CD4-positive, alpha-beta memory T cell (primary cell): Measurements from ENCODE around the gene ZNF3. TPM values are rescaled to one million over a fixed set of nuclear protein-coding genes. Genes with fewer than 3 reads are reported as not detected.

Source experiments
- CTCF ChIA-PET: fragments of 350-600 bp; sonication (Branson Sonifier 250); formaldehyde crosslinking; loops from one replicate; lab custom pipeline; 2021; ENCODE audit warnings: inconsistent platforms; ENCODE audit not compliant: partially characterized antibody; lab: Charles Lee
- POLR2A ChIA-PET: fragments of 350-600 bp; sonication (Branson Sonifier 250); formaldehyde crosslinking; loops from one replicate; lab custom pipeline; 2021; ENCODE audit not compliant: partially characterized antibody; lab: Charles Lee
- DNase-seq, 5 donors: peaks; one replicate each; pipeline versions ENCODE4 v3.0.0 to v3.0.0-alpha.2; 2020 to 2022; ENCODE audit warnings: mixed read lengths in 1 of 5
- H3K27ac ChIP-seq: one replicate; pipeline ENCODE4 v1.7.0; 2013; ENCODE audit warnings: low read depth, low read length
- H3K27me3 ChIP-seq: 2 replicates; pipeline ENCODE4 v1.7.0; 2013; ENCODE audit warnings: mild to moderate bottlenecking, low read length, moderate library complexity; ENCODE audit not compliant: insufficient read depth
- H3K36me3 ChIP-seq: 2 replicates; pipeline ENCODE4 v1.7.0; 2013; ENCODE audit warnings: mild to moderate bottlenecking, low read length, moderate library complexity; ENCODE audit not compliant: insufficient read depth
- H3K4me1 ChIP-seq: 2 replicates; pipeline ENCODE4 v1.7.0; 2013; ENCODE audit warnings: mild to moderate bottlenecking, low read length, moderate library complexity; ENCODE audit not compliant: insufficient read depth
- H3K4me3 ChIP-seq, 2 donors: one replicate each; pipeline ENCODE4 v1.7.0; 2013; ENCODE audit warnings: low read length in 2 of 2, mild to moderate bottlenecking in 1 of 2
- H3K9me3 ChIP-seq, 2 donors: one replicate each; pipeline ENCODE4 v1.7.0; 2013; ENCODE audit warnings: low read length in 2 of 2, control low read depth in 1 of 2; ENCODE audit not compliant: control insufficient read depth in 1 of 2
- H3K27ac Mint-ChIP-seq, 7 donors: one replicate each; pipeline ENCODE4 v1.8.0; 2020 to 2021; ENCODE audit warnings: mixed read lengths in 7 of 7, mild to moderate bottlenecking in 6 of 7, inconsistent platforms in 3 of 7, moderate library complexity in 3 of 7
- H3K27me3 Mint-ChIP-seq, 2 donors: one replicate each; pipeline ENCODE4 v1.8.0; 2020 to 2021; ENCODE audit warnings: mixed read lengths in 2 of 2
- H3K36me3 Mint-ChIP-seq, 2 donors: one replicate each; pipeline ENCODE4 v1.8.0; 2020 to 2021; ENCODE audit warnings: mixed read lengths in 2 of 2, inconsistent platforms in 1 of 2, mild to moderate bottlenecking in 1 of 2
- H3K4me1 Mint-ChIP-seq, 4 donors: one replicate each; pipeline ENCODE4 v1.8.0; 2020 to 2021; ENCODE audit warnings: mixed read lengths in 4 of 4, mild to moderate bottlenecking in 1 of 4
- H3K4me3 Mint-ChIP-seq, 8 donors: one replicate each; pipeline ENCODE4 v1.8.0; 2020 to 2021; ENCODE audit warnings: mixed read lengths in 8 of 8, mild to moderate bottlenecking in 7 of 8, moderate library complexity in 6 of 8, inconsistent platforms in 3 of 8
- H3K9me3 Mint-ChIP-seq, 8 donors: one replicate each; pipeline ENCODE4 v1.8.0; 2020 to 2021; ENCODE audit warnings: mixed read lengths in 8 of 8, mild to moderate bottlenecking in 5 of 8, inconsistent platforms in 3 of 8, moderate library complexity in 1 of 8
- intact Hi-C: fragments of 100-400 bp; cut with micrococcal nuclease; formaldehyde crosslinking; loops from one replicate; pipeline ENCODE4 v1.15.1; 2023
- polyA plus RNA-seq, 2 donors: library from polyadenylated mRNA; unstranded; fragments of 300-500 nt; fragmentation: Illumina TruSeq; gene quantifications; one replicate each; pipeline ENCODE4 v1.2.3, GENCODE V29; 2021
- total RNA-seq, 2 experiments: library from RNA; stranded (reverse); gene quantifications; one replicate each; pipeline ENCODE4 v1.2.3, GENCODE V29; 2021

Gene ZNF3
- total and polyA plus RNA-seq, 4 experiments from 2014 or later, result 11.9 to 44.8 (median 34.8) TPM

DNA sequence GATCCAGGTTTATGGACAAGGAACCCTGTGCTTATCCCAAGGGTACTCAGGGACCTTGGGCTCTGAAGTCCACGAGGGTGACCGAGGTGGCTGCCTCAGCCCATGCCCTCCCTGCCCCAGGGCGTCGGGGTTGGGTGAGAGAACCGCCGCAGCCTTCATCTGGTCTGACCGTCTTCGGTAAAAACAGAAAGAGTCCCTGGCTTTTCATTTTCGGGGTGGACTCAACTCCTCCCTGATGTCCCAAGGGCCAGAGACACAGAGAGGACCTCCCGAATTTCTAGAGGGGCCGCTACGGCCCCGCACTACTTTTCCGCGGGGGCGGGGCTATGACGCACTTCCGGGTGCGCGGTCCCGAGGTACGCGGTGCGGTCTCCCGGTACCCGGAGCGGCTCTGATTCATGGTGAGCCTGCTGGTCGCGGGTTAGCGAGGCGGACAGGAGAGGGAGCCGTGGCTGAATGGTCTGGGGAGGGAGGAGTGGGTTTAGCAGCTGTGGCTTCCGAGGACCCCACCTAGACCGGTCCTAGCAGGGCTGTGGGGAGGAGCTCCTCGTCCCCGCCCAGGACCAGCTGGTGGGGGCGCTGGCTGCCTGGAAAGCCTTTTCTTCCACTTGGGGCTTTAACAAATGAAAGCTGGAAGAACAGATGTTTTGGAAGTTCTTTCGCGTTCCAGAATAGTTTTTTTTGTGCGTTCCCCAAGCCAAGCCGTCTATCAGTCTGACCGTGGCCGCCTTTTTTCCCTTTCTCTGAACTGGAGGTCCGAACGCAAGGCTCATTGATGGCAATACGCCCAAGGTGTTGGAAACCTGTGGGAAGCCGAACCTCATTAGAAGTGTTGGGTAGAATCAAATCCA is 31.9 kb downstream of the ZNF3 start, which contains the start of gene ZSCAN21:
TSS of gene ZSCAN21 (plus strand) at position 334 of the 851 bp plus-strand sequence. CDS start 7,233 bp downstream, outside the sequence.
- POLR2A ChIA-PET, result interaction anchor here (0.6 to 3.3 kb wide), 10 partner anchors 14 to 387 kb away, joined by 3 to 23 read pairs (median 6); partner anchors contain the start of genes AP4M1, MCM7, PPP1R35 and TRIM4
- peaks cover 11 to 28% (median 18%) of the 10 kb centered on the region in 4 donors for H3K4me1 Mint-ChIP-seq

DNA sequence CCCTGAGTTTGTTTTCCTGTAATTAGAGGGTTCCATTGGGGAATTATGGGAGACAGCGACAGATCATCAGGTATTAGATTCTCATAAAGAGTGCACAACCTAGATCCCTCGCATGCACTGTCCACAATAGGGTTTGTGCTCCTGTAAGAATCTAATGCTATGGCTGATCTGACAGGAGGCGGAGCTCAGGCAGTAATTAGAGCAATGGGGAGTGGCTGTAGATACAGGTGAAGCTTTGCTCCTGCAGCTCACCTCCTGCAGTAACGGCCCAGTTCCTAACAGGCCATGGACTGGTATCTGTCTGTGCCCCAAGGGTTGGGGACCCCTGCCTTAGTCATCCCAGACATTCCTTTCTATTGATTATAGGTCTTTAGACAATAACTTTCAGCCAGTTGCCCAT is 32.8 kb downstream of the ZNF3 start:
- H3K27me3 ChIP-seq, result no peaks in the 10 kb centered on the region
- POLR2A ChIA-PET, result interaction anchor here (1.8 to 3.3 kb wide), 4 partner anchors 34 to 129 kb away, joined by 6 to 23 read pairs (median 16); partner anchors contain the start of genes AP4M1, MCM7, TRIM4 and ZKSCAN1
- Mint-ChIP-seq H3K27me3 (no peaks in the 10 kb centered on the region), H3K36me3 (peaks cover 3 to 9% of the 10 kb centered on the region in 2 donors), H3K4me3 (peak overlapping the region; percentile 77 to 97 (median 92)), H3K4me1 (peaks cover 12 to 30% (median 19%) of the 10 kb centered on the region in 4 donors), H3K27ac (peak overlapping the region; percentile 90 to 98 (median 96)), H3K9me3 (peaks cover 0 to 2% (median 0%) of the 10 kb centered on the region in 8 donors)
- peaks cover 13% of the 10 kb centered on the region for H3K4me1 ChIP-seq
- DNase-seq, result no peak
- H3K4me3 ChIP-seq, result peak overlapping the region in 1 of 2 donors; percentile 94
- H3K27ac ChIP-seq, result peak overlapping the region; percentile 83
- CTCF ChIA-PET, result interaction anchor here (1.4 kb wide), 1 partner anchor 85 kb away, joined by 4 read pairs; no protein-coding TSS in a partner anchor
- H3K9me3 ChIP-seq, result no peaks in the 10 kb centered on the region
- H3K36me3 ChIP-seq, result no peaks in the 10 kb centered on the region
- intact Hi-C loops, result loop anchor here (1.0 to 2.0 kb wide), 4 partner anchors 33 to 78 kb away; partner anchors contain the start of genes MBLAC1 and ZNF3

More for the DNA sequence above, 31.9 kb downstream of the ZNF3 start, which contains the start of gene ZSCAN21:
- Histone ChIP-seq H3K4me3 (peak within 1 kb of the TSS; percentile 67 to 94), H3K9me3 (no peaks in the 10 kb centered on the region), H3K27ac (peak within 1 kb of the TSS; percentile 83), H3K27me3 (no peaks in the 10 kb centered on the region), H3K36me3 (no peaks in the 10 kb centered on the region), H3K4me1 (peaks cover 13% of the 10 kb centered on the region)
- Mint-ChIP-seq H3K4me3 (peak within 1 kb of the TSS; percentile 91 to 97 (median 94)), H3K9me3 (peaks cover 0 to 2% (median 0%) of the 10 kb centered on the region in 8 donors), H3K36me3 (peaks cover 3 to 9% of the 10 kb centered on the region in 2 donors), H3K27ac (peak within 1 kb of the TSS; percentile 91 to 98 (median 97)), H3K27me3 (no peaks in the 10 kb centered on the region)
- intact Hi-C loops, result loop anchor here (1.0 to 2.0 kb wide), 4 partner anchors 32 to 77 kb away; partner anchors contain the start of genes MBLAC1 and ZNF3
- CTCF ChIA-PET, result interaction anchor here (0.6 to 1.6 kb wide), 9 partner anchors 10 to 141 kb away, joined by 3 to 6 read pairs (median 3); no protein-coding TSS in a partner anchor
- peak; percentile 76 to 82 (median 77) for DNase-seq

- no peak for DNase-seq
- peaks cover 0 to 6% of the 10 kb centered on the region in 2 donors for H3K36me3 Mint-ChIP-seq
- CTCF ChIA-PET, result interaction anchor here (0.6 kb wide), 2 partner anchors 23 to 44 kb away, joined by 3 read pairs; no protein-coding TSS in a partner anchor
- Histone ChIP-seq H3K9me3 (no peaks in the 10 kb centered on the region), H3K4me1 (peaks cover 7% of the 10 kb centered on the region), H3K36me3 (no peaks in the 10 kb centered on the region), H3K27ac (no peak overlapping the region), H3K27me3 (no peaks in the 10 kb centered on the region), H3K4me3 (no peak overlapping the region)
- intact Hi-C loops, result no loop called here
- peak overlapping the region in 3 of 8 donors; percentile 6 to 53 (median 48) for H3K4me3 Mint-ChIP-seq
- peaks cover 8 to 21% (median 15%) of the 10 kb centered on the region in 4 donors for H3K4me1 Mint-ChIP-seq
- POLR2A ChIA-PET, result no interaction called here
- no peaks in the 10 kb centered on the region for H3K27me3 Mint-ChIP-seq
- H3K27ac Mint-ChIP-seq, result peak overlapping the region in 2 of 7 donors; percentile 37 to 44
- H3K9me3 Mint-ChIP-seq, result peaks cover 0 to under 1% (median 0%) of the 10 kb centered on the region in 8 donors
Measured at GRCh38 chr7:100044718-100045117, 36.8 kb downstream of the ZNF3 start.

- intact Hi-C loops, result no loop called here
- Histone ChIP-seq H3K4me1 (no peaks in the 10 kb centered on the region), H3K27ac (no peak overlapping the region), H3K9me3 (no peaks in the 10 kb centered on the region), H3K36me3 (peaks cover 5% of the 10 kb centered on the region), H3K4me3 (no peak overlapping the region), H3K27me3 (no peaks in the 10 kb centered on the region)
- no peak for DNase-seq
- ChIA-PET POLR2A (no interaction called here), CTCF (no interaction called here)
- peaks cover 5 to 14% (median 8%) of the 10 kb centered on the region in 4 donors for H3K4me1 Mint-ChIP-seq
- peak overlapping the region in 2 of 7 donors; percentile 13 to 82 for H3K27ac Mint-ChIP-seq
- peaks cover 5 to 13% of the 10 kb centered on the region in 2 donors for H3K36me3 Mint-ChIP-seq
- no peak overlapping the region for H3K4me3 Mint-ChIP-seq
- no peaks in the 10 kb centered on the region for H3K9me3 Mint-ChIP-seq
- no peaks in the 10 kb centered on the region for H3K27me3 Mint-ChIP-seq
Measured at GRCh38 chr7:100040575-100040974, 40.9 kb downstream of the ZNF3 start.

GRCh38 chr7:100038326-100038725 is 43.2 kb downstream of the ZNF3 start:
- no peak overlapping the region for H3K4me3 Mint-ChIP-seq
- H3K36me3 ChIP-seq, result peaks cover 28% of the 10 kb centered on the region
- H3K9me3 ChIP-seq, result no peaks in the 10 kb centered on the region
- H3K4me3 ChIP-seq, result no peak overlapping the region
- no peak overlapping the region for H3K27ac ChIP-seq
- H3K4me1 ChIP-seq, result no peaks in the 10 kb centered on the region
- H3K27me3 ChIP-seq, result no peaks in the 10 kb centered on the region
- intact Hi-C loops, result no loop called here
- peaks cover 4 to 14% (median 5%) of the 10 kb centered on the region in 4 donors for H3K4me1 Mint-ChIP-seq
- H3K27me3 Mint-ChIP-seq, result no peaks in the 10 kb centered on the region
- peaks cover 22 to 35% of the 10 kb centered on the region in 2 donors for H3K36me3 Mint-ChIP-seq
- no peak for DNase-seq
- peak overlapping the region in 1 of 7 donors; percentile 41 for H3K27ac Mint-ChIP-seq
- POLR2A ChIA-PET, result no interaction called here
- no peaks in the 10 kb centered on the region for H3K9me3 Mint-ChIP-seq
- CTCF ChIA-PET, result no interaction called here

DNA sequence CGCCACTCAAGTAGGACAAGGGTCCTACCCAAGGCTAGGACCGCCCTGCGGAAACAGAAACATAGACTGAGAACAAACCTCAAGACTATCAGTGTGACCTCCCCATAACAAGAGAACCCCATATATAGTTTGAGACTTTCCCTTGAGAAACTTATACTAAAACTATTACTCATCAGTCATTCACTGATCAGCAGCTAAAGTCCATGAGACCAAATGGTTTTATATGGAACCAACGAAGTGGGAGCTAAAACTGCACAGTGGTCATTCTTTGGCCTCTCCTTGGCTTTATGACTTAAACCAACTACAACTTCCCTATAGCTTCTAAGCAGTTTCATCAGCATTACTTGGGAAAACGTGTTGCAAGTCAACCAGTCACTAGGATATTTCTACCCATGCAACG is 45.6 kb downstream of the ZNF3 start:
- Histone ChIP-seq H3K27me3 (no peaks in the 10 kb centered on the region), H3K4me1 (no peaks in the 10 kb centered on the region), H3K9me3 (no peaks in the 10 kb centered on the region), H3K27ac (no peak overlapping the region), H3K36me3 (peaks cover 42% of the 10 kb centered on the region), H3K4me3 (no peak overlapping the region)
- no peak for DNase-seq
- Mint-ChIP-seq H3K4me3 (no peak overlapping the region), H3K27me3 (no peaks in the 10 kb centered on the region), H3K4me1 (peaks cover 0 to 8% (median 3%) of the 10 kb centered on the region in 4 donors), H3K27ac (no peak overlapping the region), H3K9me3 (no peaks in the 10 kb centered on the region), H3K36me3 (peaks cover 37 to 51% of the 10 kb centered on the region in 2 donors)
- CTCF ChIA-PET, result no interaction called here
- POLR2A ChIA-PET, result no interaction called here
- intact Hi-C loops, result no loop called here
